HepG2 (cell line): Measurements from ENCODE around the gene TGFB2. TPM values are rescaled to one million over a fixed set of nuclear protein-coding genes. Genes with fewer than 3 reads are reported as not detected.

Source experiments
- ATF4 ChIP-seq, 2 experiments: fragments of 450-650 bp in 1 of 2; sonication (generic) in 1 of 2; formaldehyde crosslinking; IDR thresholded peaks; 2 replicates each; pipeline versions ENCODE4 v1.5.0 to v1.8.0; 2020 to 2022; ENCODE audit warnings: mild to moderate bottlenecking in 1 of 2, missing genetic modification reagents in 1 of 2
- ELF3 ChIP-seq: IDR thresholded peaks from 2 replicates; pipeline ENCODE4 v1.6.1; 2016; ENCODE audit warnings: missing genetic modification reagents, missing compliant biosample characterization
- HMGXB3 ChIP-seq: sonication (generic); formaldehyde crosslinking; IDR thresholded peaks from 2 replicates; pipeline ENCODE4 v1.4.0; 2020; ENCODE audit warnings: missing genetic modification reagents, borderline replicate concordance
- JUNB ChIP-seq: sonication (generic); formaldehyde crosslinking; IDR thresholded peaks from 2 replicates; pipeline ENCODE4 v1.8.0; 2022; ENCODE audit warnings: missing genetic modification reagents, mild to moderate bottlenecking, borderline replicate concordance
- POLR2A ChIP-seq, 2 experiments: IDR thresholded peaks; 2 replicates each; pipeline ENCODE4 v1.6.1; 2011; ENCODE audit warnings: low read depth in 2 of 2, low read length in 2 of 2, mild to moderate bottlenecking in 1 of 2, moderate library complexity in 1 of 2; ENCODE audit not compliant: insufficient read depth in 1 of 2
- RFX1 ChIP-seq: fragments of 450-650 bp; IDR thresholded peaks from 2 replicates; pipeline ENCODE4 v1.6.1; 2017
- SRY ChIP-seq: sonication (generic); formaldehyde crosslinking; IDR thresholded peaks from 2 replicates; pipeline ENCODE4 v1.8.0; 2022; ENCODE audit warnings: mild to moderate bottlenecking, missing genetic modification reagents
- TBP ChIP-seq: sonication (generic); formaldehyde crosslinking; IDR thresholded peaks from 2 replicates; pipeline ENCODE4 v1.5.0; 2020; ENCODE audit warnings: missing genetic modification reagents
- ZNF318 ChIP-seq: sonication (generic); formaldehyde crosslinking; IDR thresholded peaks from 2 replicates; pipeline ENCODE4 v1.4.0; 2020; ENCODE audit warnings: mild to moderate bottlenecking, missing genetic modification reagents
- ZSCAN29 ChIP-seq: sonication (generic); formaldehyde crosslinking; conservative IDR thresholded peaks from 2 replicates; pipeline ENCODE4 v1.4.0; 2020; ENCODE audit warnings: mild to moderate bottlenecking, missing genetic modification reagents
- polyA plus RNA-seq, 8 experiments: library from polyadenylated mRNA; depleted of rRNA in 3 of 8; stranded (reverse) in 7 of 8; unstranded in 1 of 8; fragments of >200 nt; fragmentation: Illumina TruSeq in 4 of 8; extraction: Trizol in 4 of 8; gene quantifications; 2 replicates each; pipeline versions ENCODE4 v1.2.1 to v1.2.3, GENCODE V29; 2011 to 2016; ENCODE audit warnings: low read depth in 4 of 8, missing spikeins in 1 of 8, mixed read lengths in 1 of 8; ENCODE audit not compliant: insufficient read depth in 1 of 8
- total RNA-seq, 5 experiments: library from RNA; depleted of rRNA; stranded (reverse); fragments of >200 nt; fragmentation: Illumina TruSeq; extraction: Trizol; gene quantifications; 2 replicates each; pipeline ENCODE4 v1.2.3, GENCODE V29; 2016; ENCODE audit warnings: low read depth in 1 of 5
- TF ChIP-seq, protein P1 (sequence below): sonication (generic); formaldehyde crosslinking; IDR thresholded peaks from 2 replicates; pipeline ENCODE4 v1.4.0; 2020; ENCODE audit warnings: missing genetic modification reagents

Gene TGFB2
- total and polyA plus RNA-seq, 2 of the 13 experiments (the other 11 are each of a cell fraction or from before 2014, with no cell fraction given), result 0.07 TPM; not detected in 1

DNA sequence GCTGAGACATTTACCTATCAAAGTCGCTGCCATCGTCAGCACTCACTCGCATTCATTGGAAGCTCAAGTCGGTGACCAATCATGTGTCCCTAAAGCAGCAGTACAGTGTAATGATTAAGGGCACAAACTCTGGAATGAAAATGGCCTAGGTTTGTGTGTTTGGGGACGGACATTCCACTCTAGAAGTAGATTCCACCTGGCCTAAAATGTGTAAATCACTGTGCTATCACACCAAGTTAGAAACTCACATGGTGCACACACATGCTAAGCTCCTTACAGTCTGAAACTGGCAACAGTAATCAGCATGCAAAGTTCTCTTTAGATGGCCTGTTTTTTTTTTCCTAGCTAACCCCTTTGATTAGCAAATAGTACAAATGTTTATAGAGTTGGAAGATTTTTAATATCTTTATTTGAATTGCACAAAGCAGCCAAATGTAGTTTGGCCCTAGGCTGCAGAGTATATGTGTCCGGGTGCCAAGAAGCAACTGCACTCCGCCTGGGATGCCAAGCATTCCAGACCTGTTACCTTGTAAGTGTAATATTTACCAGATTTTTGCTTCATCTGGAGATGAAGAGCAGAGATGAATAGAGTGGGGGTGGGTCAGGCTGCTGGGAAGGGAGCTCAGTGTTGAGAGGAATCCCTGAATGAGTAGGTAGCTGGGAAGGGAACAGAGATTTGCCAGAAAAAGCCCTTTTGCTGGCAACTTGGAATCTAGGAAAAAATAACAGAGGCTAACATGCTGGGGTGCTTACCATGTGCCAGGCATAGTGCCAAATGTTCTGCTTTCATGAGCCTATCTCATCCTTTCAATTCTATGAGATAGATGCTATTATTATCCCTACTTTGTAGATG, 35.2 kb downstream of the TGFB2 start (continued):
- TF ChIP-seq HMGXB3 (CRISPR knock-in tag), result no peak
- TF ChIP-seq SRY (CRISPR knock-in tag), result no peak
- TF ChIP-seq ZSCAN29 (CRISPR knock-in tag), result no peak
- TF ChIP-seq, protein P1, sequence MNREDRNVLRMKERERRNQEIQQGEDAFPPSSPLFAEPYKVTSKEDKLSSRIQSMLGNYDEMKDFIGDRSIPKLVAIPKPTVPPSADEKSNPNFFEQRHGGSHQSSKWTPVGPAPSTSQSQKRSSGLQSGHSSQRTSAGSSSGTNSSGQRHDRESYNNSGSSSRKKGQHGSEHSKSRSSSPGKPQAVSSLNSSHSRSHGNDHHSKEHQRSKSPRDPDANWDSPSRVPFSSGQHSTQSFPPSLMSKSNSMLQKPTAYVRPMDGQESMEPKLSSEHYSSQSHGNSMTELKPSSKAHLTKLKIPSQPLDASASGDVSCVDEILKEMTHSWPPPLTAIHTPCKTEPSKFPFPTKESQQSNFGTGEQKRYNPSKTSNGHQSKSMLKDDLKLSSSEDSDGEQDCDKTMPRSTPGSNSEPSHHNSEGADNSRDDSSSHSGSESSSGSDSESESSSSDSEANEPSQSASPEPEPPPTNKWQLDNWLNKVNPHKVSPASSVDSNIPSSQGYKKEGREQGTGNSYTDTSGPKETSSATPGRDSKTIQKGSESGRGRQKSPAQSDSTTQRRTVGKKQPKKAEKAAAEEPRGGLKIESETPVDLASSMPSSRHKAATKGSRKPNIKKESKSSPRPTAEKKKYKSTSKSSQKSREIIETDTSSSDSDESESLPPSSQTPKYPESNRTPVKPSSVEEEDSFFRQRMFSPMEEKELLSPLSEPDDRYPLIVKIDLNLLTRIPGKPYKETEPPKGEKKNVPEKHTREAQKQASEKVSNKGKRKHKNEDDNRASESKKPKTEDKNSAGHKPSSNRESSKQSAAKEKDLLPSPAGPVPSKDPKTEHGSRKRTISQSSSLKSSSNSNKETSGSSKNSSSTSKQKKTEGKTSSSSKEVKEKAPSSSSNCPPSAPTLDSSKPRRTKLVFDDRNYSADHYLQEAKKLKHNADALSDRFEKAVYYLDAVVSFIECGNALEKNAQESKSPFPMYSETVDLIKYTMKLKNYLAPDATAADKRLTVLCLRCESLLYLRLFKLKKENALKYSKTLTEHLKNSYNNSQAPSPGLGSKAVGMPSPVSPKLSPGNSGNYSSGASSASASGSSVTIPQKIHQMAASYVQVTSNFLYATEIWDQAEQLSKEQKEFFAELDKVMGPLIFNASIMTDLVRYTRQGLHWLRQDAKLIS (CRISPR knock-in tag), result no peak
- no peak for TF ChIP-seq ATF4 (CRISPR knock-in tag; IDR thresholded peaks at IDR 0.05)
- TF ChIP-seq ZNF318 (CRISPR knock-in tag), result no peak
- no peak for TF ChIP-seq POLR2A (IDR thresholded peaks at IDR 0.05; ENCODE audit: insufficient read depth in 1 of 2, low read depth in 2 of 2, low read length in 2 of 2)
- TF ChIP-seq JUNB, result no peak
- no peak for TF ChIP-seq RFX1
- no peak for TF ChIP-seq ELF3 (CRISPR knock-in tag)
- no peak for TF ChIP-seq TBP (CRISPR knock-in tag)
